ENCODE data around the gene UNK. TPM values are rescaled to one million over a fixed set of nuclear protein-coding genes. Genes with fewer than 3 reads are reported as not detected.

The UNK gene, protein sequence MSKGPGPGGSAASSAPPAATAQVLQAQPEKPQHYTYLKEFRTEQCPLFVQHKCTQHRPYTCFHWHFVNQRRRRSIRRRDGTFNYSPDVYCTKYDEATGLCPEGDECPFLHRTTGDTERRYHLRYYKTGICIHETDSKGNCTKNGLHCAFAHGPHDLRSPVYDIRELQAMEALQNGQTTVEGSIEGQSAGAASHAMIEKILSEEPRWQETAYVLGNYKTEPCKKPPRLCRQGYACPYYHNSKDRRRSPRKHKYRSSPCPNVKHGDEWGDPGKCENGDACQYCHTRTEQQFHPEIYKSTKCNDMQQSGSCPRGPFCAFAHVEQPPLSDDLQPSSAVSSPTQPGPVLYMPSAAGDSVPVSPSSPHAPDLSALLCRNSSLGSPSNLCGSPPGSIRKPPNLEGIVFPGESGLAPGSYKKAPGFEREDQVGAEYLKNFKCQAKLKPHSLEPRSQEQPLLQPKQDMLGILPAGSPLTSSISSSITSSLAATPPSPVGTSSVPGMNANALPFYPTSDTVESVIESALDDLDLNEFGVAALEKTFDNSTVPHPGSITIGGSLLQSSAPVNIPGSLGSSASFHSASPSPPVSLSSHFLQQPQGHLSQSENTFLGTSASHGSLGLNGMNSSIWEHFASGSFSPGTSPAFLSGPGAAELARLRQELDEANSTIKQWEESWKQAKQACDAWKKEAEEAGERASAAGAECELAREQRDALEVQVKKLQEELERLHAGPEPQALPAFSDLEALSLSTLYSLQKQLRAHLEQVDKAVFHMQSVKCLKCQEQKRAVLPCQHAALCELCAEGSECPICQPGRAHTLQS
- total RNA-seq (2011; cell fraction: chromatin; rRNA removed; ENCODE audit: low replicate concordance) = 112 and 148 TPM in 2 replicates
- total RNA-seq (2011; cell fraction: nucleolus; rRNA removed) = 60.9 and 67.9 TPM in 2 replicates
- total RNA-seq (2011; cell fraction: nucleoplasm; rRNA removed) = 116 and 161 TPM in 2 replicates
- total RNA-seq (2014; rRNA removed) = 12.8 and 16.0 TPM in 2 replicates
- total RNA-seq (2014; rRNA removed; fragmentation: Illumina TruSeq; extraction: Trizol) = 24.8 and 27.6 TPM in 2 replicates
- total RNA-seq (2015; rRNA removed; fragmentation: Illumina TruSeq; extraction: Trizol) = 25.8 and 27.7 TPM in 2 replicates
- 22.2 and 26.7 TPM in 2 replicates for total RNA-seq (2021)
- polyA plus RNA-seq (2011; rRNA removed) = 38.6 and 38.7 TPM in 2 replicates
- 17.7 and 26.9 TPM in 2 replicates for polyA plus RNA-seq (2011; cell fraction: cytosol; rRNA removed)
- 31.3 and 35.3 TPM in 2 replicates for polyA plus RNA-seq (2011; cell fraction: nucleus; rRNA removed)
- polyA plus RNA-seq (2012) = 20.2 and 24.9 TPM in 2 replicates
- 36.5 and 38.1 TPM in 2 replicates for polyA plus RNA-seq (2014; fragmentation: Illumina TruSeq; extraction: Trizol)
- 10 to 100 TPM; 13.7 to 18.8 TPM for polyA plus RNA-seq (2014; fragmentation: Nextera tagmentation; extraction: Ambion mirVana)
- polyA plus RNA-seq (2014; rRNA removed) = 24.2 and 25.4 TPM in 2 replicates
- 25.3 and 43.9 TPM in 2 replicates for polyA minus RNA-seq (2011; rRNA and poly(A)+ RNA removed)
- polyA minus RNA-seq (2011; cell fraction: cytosol; rRNA and poly(A)+ RNA removed) = 6.6 and 14.4 TPM in 2 replicates
- 17.8 and 34.1 TPM in 2 replicates for polyA minus RNA-seq (2011; cell fraction: nucleus; rRNA and poly(A)+ RNA removed)
- percentile 67 among the genes with signal in this experiment for Bru-seq, nascent RNA
- BruChase-seq, experiment 1, labeled RNA remaining after a 2-hour chase = percentile 68 among the genes with signal in this experiment
- percentile 75 among the genes with signal in this experiment for BruChase-seq, experiment 2, labeled RNA remaining after a 6-hour chase
- long read RNA-seq, experiment 1, transcript UNK-202 (4 exons, 1,312 nt) = major isoform, 27 of 54 reads
- long read RNA-seq, experiment 1, partial matches to known transcripts = 6 of 54 reads
- long read RNA-seq, experiment 1, other reads (novel, unspliced or antisense) = 19 of 54 reads
- long read RNA-seq, experiment 2, transcript UNK-202 (4 exons, 1,312 nt) = major isoform, 9 of 20 reads
- long read RNA-seq, experiment 2, partial matches to known transcripts = 2 of 20 reads
- long read RNA-seq, experiment 2, other reads (novel, unspliced or antisense) = 9 of 20 reads
- long read RNA-seq, experiment 3, transcript UNK-202 (4 exons, 1,312 nt) = major isoform, 25 of 25 reads
- long read RNA-seq, experiment 3, partial matches to known transcripts = 0 of 25 reads
- long read RNA-seq, experiment 3, other reads (novel, unspliced or antisense) = 0 of 25 reads

DNA sequence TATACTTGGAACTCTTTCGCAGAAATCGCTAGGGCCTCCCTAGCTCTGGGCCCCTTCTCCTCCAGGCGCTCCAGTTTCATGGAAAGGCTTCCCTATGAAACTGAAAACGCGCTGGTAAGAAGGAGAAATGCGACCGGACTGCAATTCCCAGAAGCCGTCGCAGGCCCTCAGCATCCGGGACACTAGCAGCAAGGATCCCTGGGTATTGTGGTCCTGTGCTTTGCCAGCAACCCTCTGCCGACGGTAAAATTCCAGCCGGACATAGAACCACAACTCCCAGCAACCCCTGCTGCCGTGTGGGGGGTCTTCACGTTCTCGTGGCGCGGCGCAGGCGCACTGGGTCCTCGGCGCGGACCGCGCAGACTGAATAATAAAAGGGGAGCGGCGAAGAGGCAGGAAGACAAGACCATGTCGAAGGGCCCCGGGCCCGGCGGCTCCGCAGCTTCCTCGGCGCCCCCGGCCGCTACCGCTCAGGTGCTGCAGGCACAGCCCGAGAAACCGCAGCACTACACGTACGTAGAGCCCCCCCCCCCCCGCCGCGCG is at the start of gene UNK:
Gene UNK, plus strand, starts transcription at position 334 of the 543 bp plus-strand sequence. Its CDS starts 75 bp downstream, at position 409.
- H3K9ac ChIP-seq (ENCODE audit: insufficient read depth in 1 of 2, low read depth in 2 of 2, low read length in 2 of 2) = peak within 1 kb of the TSS; percentile 93 to 100
- peak within 1 kb of the TSS; percentile 91 for H2AFZ ChIP-seq (ENCODE audit: low read depth, low read length)
- no peaks in the 10 kb centered on the region for H4K20me1 ChIP-seq (replicated peaks; ENCODE audit: control insufficient read depth, insufficient read depth, low read length)
- POLR2A ChIA-PET = interaction anchor here (0.6 to 7.1 kb wide), 15 partner anchors 8 to 346 kb away, joined by 3 to 132 read pairs (median 4); partner anchors contain the start of gene WBP2
- 1% methylated on average over 39 of the region's 45 CpGs for WGBS (ENCODE audit: insufficient coverage, low coverage, missing lambda C conversion rate)
- peak within 1 kb of the TSS; percentile 69 for H3K4me3 ChIP-seq
- FAIRE-seq (peak; percentile 96), ATAC-seq (peak; percentile 82), DNase-seq (ENCODE audit: extremely low read depth in 1 of 4, low spot score in 3 of 4) (peak; percentile 88 to 99 (median 94))
- intact Hi-C loops (cut with micrococcal nuclease) = loop anchor here (5.0 to 10.0 kb wide), 2 partner anchors 73 to 190 kb away; partner anchors contain the start of genes ACOX1, TEN1 and WBP2
- H3K4me1 ChIP-seq (replicated peaks in 1 of 2; ENCODE audit: control insufficient read depth in 2 of 2, insufficient read depth in 2 of 2, low read length in 2 of 2) = peaks cover 23 to 39% of the 10 kb centered on the region in 2 experiments
- H3K9me3 ChIP-seq (replicated peaks; ENCODE audit: control insufficient read depth, insufficient read depth, low read depth, low read length) = no peaks in the 10 kb centered on the region
- H3K4me2 ChIP-seq (ENCODE audit: insufficient read depth, low read length) = peak within 1 kb of the TSS; percentile 88
- H3K79me2 ChIP-seq (ENCODE audit: control insufficient read depth, insufficient read depth, low read length) = peaks cover 45% of the 10 kb centered on the region
- H3K36me3 ChIP-seq (ENCODE audit: control insufficient read depth, insufficient read depth, low read length) = no peaks in the 10 kb centered on the region; the same call in 2 of the 3 replicates
- no TSS peak for BruUV-seq (replicated peaks)
- H3K27ac ChIP-seq (ENCODE audit: extremely low read depth, low read depth, low read length) = peak within 1 kb of the TSS; percentile 100
- CTCF ChIA-PET (ENCODE audit: low intra/inter-chr PET ratio) = interaction anchor here (0.6 to 1.0 kb wide), 3 partner anchors 64 to 746 kb away, joined by 3 to 4 read pairs (median 3); no protein-coding TSS in a partner anchor
- no peaks in the 10 kb centered on the region for H3K9me1 ChIP-seq (ENCODE audit: control insufficient read depth, insufficient read depth, low read length)
- in situ Hi-C loops (cut with MboI) = no loop called here
- H3K27me3 ChIP-seq (ENCODE audit: control insufficient read depth in 2 of 2, insufficient read depth in 2 of 2, low read length in 2 of 2) = no peaks in the 10 kb centered on the region
- TF ChIP-seq GABPB2 (CRISPR knock-in tag; conservative IDR thresholded peaks at IDR 0.05) (no peak), L3MBTL2 (IDR thresholded peaks at IDR 0.05) (no peak), PPARD (CRISPR knock-in tag; IDR thresholded peaks at IDR 0.05) (no peak), RHOXF2B (CRISPR knock-in tag; conservative IDR thresholded peaks at IDR 0.05) (no peak), RBM15 (IDR thresholded peaks at IDR 0.05; ENCODE audit: insufficient read depth, low read length) (no peak), SAP30 (IDR thresholded peaks at IDR 0.05; ENCODE audit: borderline replicate concordance, insufficient read depth, low read depth, low read length, poor library complexity, severe bottlenecking) (no peak), HCFC1 (IDR thresholded peaks at IDR 0.05; ENCODE audit: low read depth, low read length) (peak; percentile 99), EGR1 (conservative IDR thresholded peaks at IDR 0.05) (peak; percentile 59), PTTG1 (tag; IDR thresholded peaks at IDR 0.05; ENCODE audit: low read depth) (peak; percentile 62; the same call in 1 of the 2 replicates)
- TF ChIP-seq, protein P1, sequence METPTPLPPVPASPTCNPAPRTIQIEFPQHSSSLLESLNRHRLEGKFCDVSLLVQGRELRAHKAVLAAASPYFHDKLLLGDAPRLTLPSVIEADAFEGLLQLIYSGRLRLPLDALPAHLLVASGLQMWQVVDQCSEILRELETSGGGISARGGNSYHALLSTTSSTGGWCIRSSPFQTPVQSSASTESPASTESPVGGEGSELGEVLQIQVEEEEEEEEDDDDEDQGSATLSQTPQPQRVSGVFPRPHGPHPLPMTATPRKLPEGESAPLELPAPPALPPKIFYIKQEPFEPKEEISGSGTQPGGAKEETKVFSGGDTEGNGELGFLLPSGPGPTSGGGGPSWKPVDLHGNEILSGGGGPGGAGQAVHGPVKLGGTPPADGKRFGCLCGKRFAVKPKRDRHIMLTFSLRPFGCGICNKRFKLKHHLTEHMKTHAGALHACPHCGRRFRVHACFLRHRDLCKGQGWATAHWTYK (CRISPR knock-in tag; IDR thresholded peaks at IDR 0.05) = peak; percentile 64; the same call in 1 of the 2 replicates
